Vagina (tissue), 2 donors: ENCODE data around the gene SLC16A10.

Experiments used
- POLR2A ChIP-seq, 2 donors: fragments of 450-650 bp; IDR thresholded peaks; one replicate each; pipeline ENCODE4 v1.6.1; 2017; ENCODE audit warnings: antibody characterized with exemption in 2 of 2, mild to moderate bottlenecking in 2 of 2, moderate library complexity in 2 of 2
- POLR2AphosphoS5 ChIP-seq, 2 donors: sonication (generic); formaldehyde crosslinking; IDR thresholded peaks; one replicate each; pipeline ENCODE4 v1.9.0; 2017; ENCODE audit warnings: antibody characterized with exemption in 2 of 2, mild to moderate bottlenecking in 2 of 2, low read depth in 1 of 2; ENCODE audit not compliant: insufficient read depth in 1 of 2
- TF ChIP-seq, protein P1 (sequence below), 3 experiments: fragments of 450-650 bp in 2 of 3; fragments of 200-600 bp in 1 of 3; sonication (generic) in 1 of 3; IDR thresholded peaks; one replicate each; pipeline ENCODE4 v1.5.1; 2017 to 2019; ENCODE audit warnings: antibody characterized with exemption in 3 of 3, mild to moderate bottlenecking in 2 of 3, moderate library complexity in 2 of 3

DNA sequence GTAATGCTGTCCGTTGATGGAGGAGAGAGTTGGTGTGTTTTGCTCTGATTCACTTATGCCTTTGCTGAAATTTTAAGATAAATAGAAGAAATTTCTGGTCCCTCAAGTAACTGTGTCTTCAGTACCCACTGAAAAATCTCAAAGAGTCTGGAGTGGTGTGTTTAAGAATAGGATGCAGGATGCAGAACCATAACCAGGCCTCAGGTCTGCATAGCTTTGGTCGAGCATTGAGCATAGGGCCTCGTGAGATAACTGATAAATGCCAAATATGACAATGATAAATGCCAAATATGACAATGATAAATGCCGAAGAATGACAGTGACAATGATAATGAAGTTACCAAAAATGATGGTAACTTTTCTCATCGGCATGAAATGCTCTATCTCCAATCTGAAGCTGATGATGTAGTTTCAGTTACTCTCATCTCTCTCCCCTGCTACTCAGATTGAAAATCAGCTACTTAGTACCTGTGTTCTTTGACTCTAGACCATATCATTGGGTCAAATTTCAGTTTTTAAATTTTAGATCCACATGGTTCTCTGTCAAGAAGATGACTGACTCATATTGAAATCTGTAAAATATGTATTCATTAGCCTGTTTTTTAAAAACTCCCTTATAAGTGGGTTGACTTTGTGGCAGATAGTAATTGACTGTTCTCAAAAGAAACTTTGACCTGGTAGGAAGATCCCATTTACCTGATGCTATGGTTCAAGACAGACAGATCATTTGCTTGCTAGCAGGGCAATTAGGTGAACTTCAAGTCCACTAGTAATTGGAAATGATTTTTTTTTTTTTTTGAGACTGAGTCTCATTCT lies 96.6 kb downstream of the SLC16A10 start:
- TF ChIP-seq, protein P1, sequence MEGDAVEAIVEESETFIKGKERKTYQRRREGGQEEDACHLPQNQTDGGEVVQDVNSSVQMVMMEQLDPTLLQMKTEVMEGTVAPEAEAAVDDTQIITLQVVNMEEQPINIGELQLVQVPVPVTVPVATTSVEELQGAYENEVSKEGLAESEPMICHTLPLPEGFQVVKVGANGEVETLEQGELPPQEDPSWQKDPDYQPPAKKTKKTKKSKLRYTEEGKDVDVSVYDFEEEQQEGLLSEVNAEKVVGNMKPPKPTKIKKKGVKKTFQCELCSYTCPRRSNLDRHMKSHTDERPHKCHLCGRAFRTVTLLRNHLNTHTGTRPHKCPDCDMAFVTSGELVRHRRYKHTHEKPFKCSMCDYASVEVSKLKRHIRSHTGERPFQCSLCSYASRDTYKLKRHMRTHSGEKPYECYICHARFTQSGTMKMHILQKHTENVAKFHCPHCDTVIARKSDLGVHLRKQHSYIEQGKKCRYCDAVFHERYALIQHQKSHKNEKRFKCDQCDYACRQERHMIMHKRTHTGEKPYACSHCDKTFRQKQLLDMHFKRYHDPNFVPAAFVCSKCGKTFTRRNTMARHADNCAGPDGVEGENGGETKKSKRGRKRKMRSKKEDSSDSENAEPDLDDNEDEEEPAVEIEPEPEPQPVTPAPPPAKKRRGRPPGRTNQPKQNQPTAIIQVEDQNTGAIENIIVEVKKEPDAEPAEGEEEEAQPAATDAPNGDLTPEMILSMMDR (IDR thresholded peaks at IDR 0.05): no peak
- TF ChIP-seq POLR2AphosphoS5 (IDR thresholded peaks at IDR 0.05; ENCODE audit: insufficient read depth in 1 of 2, low read depth in 1 of 2) (no peak), POLR2A (IDR thresholded peaks at IDR 0.05) (no peak)
